ENCODE results near the gene WIPF1. TPM values are rescaled to one million over a fixed set of nuclear protein-coding genes. Genes with fewer than 3 reads are reported as not detected.

Gene WIPF1
- total and polyA plus RNA-seq, 8 donors, result 4.7 to 26.8 (median 6.2) TPM

DNA sequence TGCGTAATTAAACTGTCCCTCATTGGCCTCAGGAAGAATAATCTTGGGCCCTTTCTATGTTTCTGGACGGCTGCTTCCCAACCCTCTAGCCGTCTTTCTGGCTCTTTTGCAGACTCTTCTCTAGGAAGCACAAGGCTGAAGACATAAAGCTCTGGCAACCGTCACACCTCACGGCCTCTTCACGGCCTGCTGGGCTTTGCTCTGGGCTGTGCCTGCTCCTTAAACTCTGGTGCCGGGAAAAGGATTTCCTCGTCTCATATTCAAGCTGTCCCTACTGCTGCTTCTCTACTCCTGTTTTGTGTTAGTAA, 36.0 kb upstream of the WIPF1 start:
- FAIRE-seq (no peak), ATAC-seq (peak in 2 of 4 donors; percentile 40 to 48), DNase-seq (no peak)
- Histone ChIP-seq H3K4me1 (peaks cover 0 to 5% (median 0%) of the 10 kb centered on the region in 3 donors), H3K27me3 (no peaks in the 10 kb centered on the region), H3K36me3 (no peaks in the 10 kb centered on the region), H3K27ac (peak overlapping the region in 2 of 4 donors; percentile 15 to 62), H3K9me3 (no peaks in the 10 kb centered on the region), H3K4me3 (peak overlapping the region in 1 of 4 donors; percentile 27)
- TF ChIP-seq CTCF (IDR thresholded peaks at IDR 0.05), result no peak
- intact Hi-C loops (cut with DNase I), result no loop called here
- 81% methylated on average over 8 of the region's 8 CpGs for WGBS, 2 donors

GRCh38 chr2:174632841-174633622, 35.4 kb upstream of the WIPF1 start:
- TF ChIP-seq CTCF (IDR thresholded peaks at IDR 0.05), result no peak
- H3K27me3 ChIP-seq, result no peaks in the 10 kb centered on the region
- H3K4me3 ChIP-seq, result peak overlapping the region in 1 of 4 donors; percentile 27
- DNase-seq (no peak), ATAC-seq (peak in 2 of 4 donors; percentile 12 to 18), FAIRE-seq (no peak)
- peaks cover 0 to 5% (median 0%) of the 10 kb centered on the region in 3 donors for H3K4me1 ChIP-seq
- WGBS, 2 donors, result 74 to 79% methylated on average over 7 of the region's 7 CpGs
- no peaks in the 10 kb centered on the region for H3K9me3 ChIP-seq
- H3K27ac ChIP-seq, result peak overlapping the region in 2 of 4 donors; percentile 15 to 62
- intact Hi-C loops (cut with DNase I), result no loop called here
- no peaks in the 10 kb centered on the region for H3K36me3 ChIP-seq

GRCh38 chr2:174631009-174631981, 33.7 kb upstream of the WIPF1 start:
- ATAC-seq (no peak), FAIRE-seq (no peak), DNase-seq (no peak)
- TF ChIP-seq CTCF (IDR thresholded peaks at IDR 0.05), result no peak
- no peaks in the 10 kb centered on the region for H3K27me3 ChIP-seq
- intact Hi-C loops (cut with DNase I), result no loop called here
- peaks cover 0 to 5% (median 0%) of the 10 kb centered on the region in 3 donors for H3K4me1 ChIP-seq
- no peaks in the 10 kb centered on the region for H3K36me3 ChIP-seq
- WGBS, 2 donors, result 91 to 94% methylated on average over 11 of the region's 11 CpGs
- no peaks in the 10 kb centered on the region for H3K9me3 ChIP-seq
- H3K27ac ChIP-seq, result no peak overlapping the region
- no peak overlapping the region for H3K4me3 ChIP-seq

DNA sequence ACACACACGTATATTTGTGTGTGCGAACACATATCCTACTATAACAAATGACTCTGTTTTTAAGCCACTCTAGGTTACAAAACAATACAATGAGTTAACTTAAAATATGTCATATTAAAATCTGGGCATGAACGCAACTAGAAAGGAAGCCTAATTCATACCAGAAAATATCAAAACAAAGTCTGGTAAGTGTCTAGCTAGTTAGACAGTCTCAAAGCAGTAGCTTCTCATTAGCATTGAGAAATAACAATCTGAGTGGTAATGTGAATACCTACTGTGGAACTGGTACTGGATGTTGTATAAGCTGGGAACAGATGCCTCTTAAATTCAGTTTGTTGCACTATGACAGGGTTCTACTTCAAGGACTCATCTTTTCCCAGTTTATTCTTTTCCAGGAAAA, 32.5 kb upstream of the WIPF1 start:
- H3K27ac ChIP-seq, result no peak overlapping the region
- ATAC-seq (no peak), DNase-seq (no peak), FAIRE-seq (no peak)
- H3K4me1 ChIP-seq, result peaks cover 0 to 5% (median 0%) of the 10 kb centered on the region in 3 donors
- no peaks in the 10 kb centered on the region for H3K27me3 ChIP-seq
- TF ChIP-seq CTCF (IDR thresholded peaks at IDR 0.05), result no peak
- WGBS, 2 donors, result 91 to 95% methylated on average over 3 of the region's 3 CpGs
- no peak overlapping the region for H3K4me3 ChIP-seq
- intact Hi-C loops (cut with DNase I), result no loop called here
- no peaks in the 10 kb centered on the region for H3K36me3 ChIP-seq
- H3K9me3 ChIP-seq, result no peaks in the 10 kb centered on the region
